ENCODE measurements around the gene UBA7. TPM values are rescaled to one million over a fixed set of nuclear protein-coding genes. Genes with fewer than 3 reads are reported as not detected.
A peak's percentile ranks its signal among the peaks of the same experiment; 100 is the strongest.

UBA7 gene
- total and polyA plus RNA-seq, 2 of the 13 experiments (the other 11 are each of a cell fraction or from before 2014, with no cell fraction given), result 9.5 to 16.5 TPM

- TF ChIP-seq AGO1 (IDR thresholded peaks at IDR 0.05; ENCODE audit: low read depth, low read length, poor library complexity, severe bottlenecking) (peak; percentile 32), KDM3A (CRISPR knock-in tag; IDR thresholded peaks at IDR 0.05; ENCODE audit: low read depth) (peak; percentile 79; the same call in 1 of the 2 replicates), ZBTB4 (CRISPR knock-in tag; IDR thresholded peaks at IDR 0.05; ENCODE audit: borderline replicate concordance) (0 out of 2 replicates have a peak, but pooled peaks have one; percentile 62), ZNF749 (CRISPR knock-in tag; IDR thresholded peaks at IDR 0.05; ENCODE audit: borderline replicate concordance) (no peak), PAXIP1 (CRISPR knock-in tag; conservative IDR thresholded peaks at IDR 0.05) (0 out of 2 replicates have a peak, but pooled peaks have one; percentile 7), ZNF710 (CRISPR knock-in tag; IDR thresholded peaks at IDR 0.05; ENCODE audit: borderline replicate concordance) (peak; percentile 1; the same call in 1 of the 2 replicates), SRY (CRISPR knock-in tag; IDR thresholded peaks at IDR 0.05) (0 out of 2 replicates have a peak, but pooled peaks have one; percentile 20), RORA (CRISPR knock-in tag; IDR thresholded peaks at IDR 0.05) (no peak), PHF20 (CRISPR knock-in tag; IDR thresholded peaks at IDR 0.05) (0 out of 2 replicates have a peak, but pooled peaks have one; percentile 16), KMT2B (CRISPR knock-in tag; IDR thresholded peaks at IDR 0.05) (peak; percentile 59; the same call in 1 of the 2 replicates), KDM5A (IDR thresholded peaks at IDR 0.05; ENCODE audit: borderline replicate concordance, low read length) (0 out of 2 replicates have a peak, but pooled peaks have one; percentile 17)
- TF ChIP-seq, protein P1, sequence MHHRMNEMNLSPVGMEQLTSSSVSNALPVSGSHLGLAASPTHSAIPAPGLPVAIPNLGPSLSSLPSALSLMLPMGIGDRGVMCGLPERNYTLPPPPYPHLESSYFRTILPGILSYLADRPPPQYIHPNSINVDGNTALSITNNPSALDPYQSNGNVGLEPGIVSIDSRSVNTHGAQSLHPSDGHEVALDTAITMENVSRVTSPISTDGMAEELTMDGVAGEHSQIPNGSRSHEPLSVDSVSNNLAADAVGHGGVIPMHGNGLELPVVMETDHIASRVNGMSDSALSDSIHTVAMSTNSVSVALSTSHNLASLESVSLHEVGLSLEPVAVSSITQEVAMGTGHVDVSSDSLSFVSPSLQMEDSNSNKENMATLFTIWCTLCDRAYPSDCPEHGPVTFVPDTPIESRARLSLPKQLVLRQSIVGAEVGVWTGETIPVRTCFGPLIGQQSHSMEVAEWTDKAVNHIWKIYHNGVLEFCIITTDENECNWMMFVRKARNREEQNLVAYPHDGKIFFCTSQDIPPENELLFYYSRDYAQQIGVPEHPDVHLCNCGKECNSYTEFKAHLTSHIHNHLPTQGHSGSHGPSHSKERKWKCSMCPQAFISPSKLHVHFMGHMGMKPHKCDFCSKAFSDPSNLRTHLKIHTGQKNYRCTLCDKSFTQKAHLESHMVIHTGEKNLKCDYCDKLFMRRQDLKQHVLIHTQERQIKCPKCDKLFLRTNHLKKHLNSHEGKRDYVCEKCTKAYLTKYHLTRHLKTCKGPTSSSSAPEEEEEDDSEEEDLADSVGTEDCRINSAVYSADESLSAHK (CRISPR knock-in tag; IDR thresholded peaks at IDR 0.05; ENCODE audit: borderline replicate concordance), result no peak
Observed at GRCh38 chr3:49802719-49803464, 10.9 kb downstream of the UBA7 start, which contains the start of gene INKA1 (continued).

All from HepG2 (cell line).